ENCODE data around the gene CLCN4.

DNA sequence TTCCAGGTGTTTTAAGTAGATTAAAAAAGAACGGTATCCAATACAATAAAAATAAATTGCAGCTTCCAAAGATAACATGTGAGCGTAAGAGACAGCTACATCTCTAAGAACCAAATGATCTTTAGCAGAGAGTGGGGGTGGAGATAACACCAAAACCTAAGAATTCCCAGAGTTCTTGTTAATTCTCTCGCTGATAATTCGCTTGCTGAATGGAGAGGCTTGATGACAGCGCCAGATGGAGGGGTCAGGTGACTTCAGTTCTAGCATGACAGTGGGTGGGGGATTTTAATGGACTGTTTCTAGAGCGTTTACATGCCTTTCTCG is 2.3 kb downstream of the CLCN4 start:
- TF ChIP-seq CTCF (conservative IDR thresholded peaks at IDR 0.05) (no peak), ZFX (IDR thresholded peaks at IDR 0.05) (no peak)

All from C4-2B (cell line).